ENCODE data around the gene TERT.

TERT gene

DNA sequence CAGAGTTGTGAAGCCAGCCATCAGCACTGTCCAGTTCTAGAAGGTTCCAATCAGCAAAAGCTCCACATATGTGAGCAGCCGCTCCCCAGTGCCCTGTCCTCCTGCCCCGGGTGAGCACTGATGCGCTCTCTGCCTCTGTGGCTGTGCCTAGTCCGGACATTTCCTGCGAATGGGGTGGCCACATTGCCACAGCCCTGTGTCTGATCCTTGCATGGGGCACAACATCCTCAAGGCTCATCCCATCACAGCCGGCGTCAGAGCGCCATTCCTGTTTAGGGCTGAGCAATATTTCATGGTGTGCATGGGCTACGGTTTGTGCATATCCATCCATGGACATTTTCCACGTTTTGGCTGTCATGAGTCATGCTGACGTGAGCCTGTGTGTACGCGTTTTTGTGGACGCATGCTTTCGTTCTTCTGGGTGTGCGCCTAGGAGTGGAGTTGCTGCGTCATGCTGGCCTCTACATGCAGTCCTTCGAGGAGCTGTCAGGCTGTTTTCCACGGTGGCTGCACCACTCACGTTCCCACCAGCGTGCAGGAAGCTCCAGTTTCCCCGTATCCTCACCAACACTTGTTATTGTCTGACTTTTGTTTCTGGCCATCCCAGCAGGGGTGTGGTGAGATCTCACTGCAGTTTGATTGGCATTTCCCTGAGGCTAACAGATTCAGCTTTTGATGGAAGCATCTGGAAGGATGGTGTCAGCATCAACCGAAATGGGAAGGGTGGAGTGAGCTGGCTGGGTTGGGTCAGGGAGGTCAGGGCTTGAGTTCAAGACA lies 79.4 kb downstream of the TERT start:
- DNase-seq = no peak

DNA sequence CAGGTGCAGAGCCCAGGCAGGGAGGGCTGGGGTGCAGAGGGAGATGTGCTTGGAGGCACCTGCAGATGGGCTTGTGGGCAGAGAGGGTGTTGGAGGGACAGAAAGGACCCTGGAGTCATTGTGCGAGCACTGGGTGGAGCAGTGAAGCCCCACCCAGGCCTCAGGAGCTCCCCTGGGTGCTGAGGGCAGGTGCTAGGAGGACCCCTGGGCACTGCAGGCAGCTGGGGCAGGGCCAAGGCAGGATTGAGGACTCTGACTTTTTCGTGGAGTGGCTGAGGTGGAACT lies 80.0 kb downstream of the TERT start:
- peak in 1 of 3 experiments; percentile 30 for DNase-seq

- DNase-seq = no peak
Measured at GRCh38 chr5:1214163-1214935, 80.5 kb downstream of the TERT start.

- no peak for DNase-seq
Measured at GRCh38 chr5:1213508-1214162, 81.2 kb downstream of the TERT start.

GRCh38 chr5:1212881-1213280 lies 82.0 kb downstream of the TERT start:
- DNase-seq = no peak

DNA sequence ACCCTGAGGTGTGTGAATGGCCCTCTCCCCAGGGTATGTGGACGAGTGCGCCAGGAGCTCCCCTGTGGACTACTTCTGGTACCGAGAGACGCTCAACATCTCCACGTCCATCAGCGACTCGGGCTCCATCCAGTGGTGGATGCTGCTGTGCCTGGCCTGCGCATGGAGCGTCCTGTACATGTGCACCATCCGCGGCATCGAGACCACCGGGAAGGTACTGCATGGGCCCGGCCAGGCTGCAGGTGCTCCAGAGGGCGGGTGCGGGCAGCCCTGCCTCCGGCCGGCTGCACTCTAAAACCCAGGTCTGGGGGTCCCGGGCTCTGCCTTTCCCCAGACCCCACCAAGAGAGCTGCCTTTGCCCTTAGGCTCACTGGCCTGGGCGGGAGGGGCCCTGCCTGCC lies 82.6 kb downstream of the TERT start:
- no peak for DNase-seq

DNA sequence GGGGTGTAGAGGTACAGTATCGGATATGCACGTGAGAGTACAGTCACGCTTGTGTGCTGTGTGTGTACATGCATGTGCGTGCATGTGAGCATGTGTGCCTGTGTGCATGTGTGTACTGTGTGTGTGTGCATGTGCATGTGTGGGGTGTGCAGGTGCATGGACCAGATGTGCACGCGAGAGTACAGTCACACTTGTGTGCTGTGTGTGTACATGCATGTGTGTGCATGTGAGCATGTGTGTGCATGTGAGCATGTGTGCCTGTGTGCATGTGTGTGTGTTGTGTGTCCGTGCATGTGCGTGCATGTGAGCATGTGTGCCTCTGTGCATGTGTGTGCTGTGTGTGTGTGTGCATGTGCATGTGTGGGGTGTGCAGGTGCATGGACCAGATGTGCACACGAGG lies 83.2 kb downstream of the TERT start:
- no peak for DNase-seq

DNA sequence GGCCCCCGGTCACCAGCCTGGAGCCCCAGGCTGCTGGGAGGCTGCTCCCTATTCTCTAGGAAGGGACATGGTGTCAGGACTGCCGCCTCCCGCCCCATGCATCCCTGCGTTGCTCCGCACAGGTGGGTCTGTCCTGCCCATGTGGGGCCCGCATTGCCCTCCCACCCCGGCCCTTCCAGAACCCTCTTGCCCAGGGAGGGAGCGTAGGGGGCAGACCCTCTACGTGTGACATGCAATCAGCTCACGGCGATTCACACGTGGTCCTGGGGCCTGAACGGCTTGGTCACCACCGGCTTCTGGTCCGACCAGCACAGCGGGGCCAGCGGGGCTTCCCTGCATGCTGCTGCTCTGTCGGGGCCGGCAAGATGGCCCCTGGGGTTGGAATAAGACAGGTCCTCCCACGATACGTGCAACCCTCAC lies 84.0 kb downstream of the TERT start:
- no peak for DNase-seq

- DNase-seq = no peak
Measured at GRCh38 chr5:1209896-1210776, 84.7 kb downstream of the TERT start.

DNA sequence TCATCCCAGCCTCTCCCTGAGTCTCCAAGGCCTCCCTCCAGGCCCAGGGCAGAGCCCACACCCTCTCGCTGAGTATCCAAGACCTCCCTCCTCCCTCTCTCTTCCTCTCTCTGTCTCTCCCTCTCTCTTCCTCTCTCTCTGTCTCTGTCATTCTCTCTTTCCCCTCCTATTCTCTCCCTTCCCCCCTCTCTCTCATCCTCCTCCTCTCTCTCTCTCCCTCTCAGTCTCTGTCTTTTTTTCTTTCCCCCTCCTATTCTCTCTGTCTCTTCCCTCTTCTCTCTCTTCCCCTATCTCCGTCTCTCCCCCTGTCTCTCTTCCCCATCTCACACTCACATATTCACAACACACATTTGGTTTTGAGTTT lies 85.4 kb downstream of the TERT start:
- DNase-seq = no peak

DNA sequence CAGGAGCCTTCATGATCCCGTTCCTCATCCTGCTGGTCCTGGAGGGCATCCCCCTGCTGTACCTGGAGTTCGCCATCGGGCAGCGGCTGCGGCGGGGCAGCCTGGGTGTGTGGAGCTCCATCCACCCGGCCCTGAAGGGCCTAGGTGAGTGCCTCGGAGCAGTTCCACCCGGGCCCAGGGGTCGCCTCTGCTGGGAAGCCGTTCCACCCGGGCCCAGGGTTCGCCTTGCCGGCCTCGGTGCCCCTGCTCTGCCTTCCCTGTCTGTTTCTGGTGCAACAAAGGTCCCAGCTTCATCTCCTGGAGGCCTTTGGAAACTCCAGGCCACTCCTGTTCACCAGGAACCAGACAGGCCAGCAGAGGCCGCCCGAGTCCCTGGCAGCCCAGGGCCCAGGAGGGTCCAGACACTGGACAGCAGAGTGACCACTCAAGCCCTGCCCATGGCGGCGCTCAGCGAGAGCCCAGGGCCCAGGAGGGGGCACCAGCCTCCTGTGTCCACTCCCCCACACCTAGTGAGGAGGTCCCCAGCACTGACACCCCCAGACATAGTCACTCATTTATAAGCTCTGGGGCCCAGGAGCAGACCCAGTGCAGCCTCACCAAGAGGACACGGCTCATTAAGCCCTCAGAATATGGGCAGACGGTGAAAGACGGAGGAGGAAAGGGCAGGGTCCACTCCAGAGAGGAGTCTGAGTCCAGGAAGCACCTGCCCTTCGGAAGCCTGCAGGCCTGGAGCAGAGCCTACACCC lies 86.0 kb downstream of the TERT start:
- DNase-seq = peak; percentile 53 to 67 (median 53)

DNA sequence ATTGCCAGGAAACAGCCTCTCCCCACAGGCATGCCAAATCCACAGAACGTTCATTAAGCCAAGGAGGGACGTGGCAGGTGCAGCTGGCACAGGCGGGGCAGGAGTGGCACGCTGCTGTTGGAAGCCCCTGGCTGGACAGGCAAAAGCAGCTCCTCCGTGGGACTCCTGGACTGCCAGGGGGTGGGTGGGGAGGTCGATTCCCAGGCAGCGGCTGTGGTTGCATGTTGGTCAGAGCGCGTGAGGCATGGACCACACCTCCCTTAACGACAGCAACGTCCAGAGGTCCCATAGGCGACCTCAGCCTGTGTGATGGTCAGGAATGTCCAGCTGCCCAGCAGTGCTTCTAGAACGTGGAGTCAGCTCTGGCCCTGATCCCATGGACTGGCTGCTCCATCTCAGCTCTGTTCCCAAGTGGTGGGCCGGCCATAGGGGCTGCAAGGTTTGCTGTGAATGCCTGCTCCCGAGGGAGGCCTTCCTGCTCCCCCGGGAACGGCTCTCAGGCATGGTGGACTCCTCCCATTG lies 86.6 kb downstream of the TERT start:
- no peak for DNase-seq

DNA sequence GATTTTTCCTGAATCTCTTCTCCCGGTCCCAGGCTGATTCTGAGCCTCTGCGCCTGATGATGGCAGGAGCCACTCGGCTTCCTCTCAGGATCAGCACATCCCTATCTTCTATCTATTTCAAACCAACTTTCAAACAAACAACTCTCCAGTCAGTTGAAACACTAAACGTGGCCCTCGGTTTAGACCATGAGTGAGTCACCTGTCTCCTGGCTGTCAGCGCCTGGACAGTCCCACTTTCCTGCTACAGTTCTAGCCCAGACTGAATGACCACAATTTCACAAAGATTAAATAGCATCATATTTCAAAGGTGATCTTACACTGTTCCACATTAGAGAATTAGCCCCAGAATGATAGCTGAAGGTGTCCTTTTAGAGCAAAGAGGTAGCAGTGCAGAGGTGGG lies 87.3 kb downstream of the TERT start:
- no peak for DNase-seq

DNA sequence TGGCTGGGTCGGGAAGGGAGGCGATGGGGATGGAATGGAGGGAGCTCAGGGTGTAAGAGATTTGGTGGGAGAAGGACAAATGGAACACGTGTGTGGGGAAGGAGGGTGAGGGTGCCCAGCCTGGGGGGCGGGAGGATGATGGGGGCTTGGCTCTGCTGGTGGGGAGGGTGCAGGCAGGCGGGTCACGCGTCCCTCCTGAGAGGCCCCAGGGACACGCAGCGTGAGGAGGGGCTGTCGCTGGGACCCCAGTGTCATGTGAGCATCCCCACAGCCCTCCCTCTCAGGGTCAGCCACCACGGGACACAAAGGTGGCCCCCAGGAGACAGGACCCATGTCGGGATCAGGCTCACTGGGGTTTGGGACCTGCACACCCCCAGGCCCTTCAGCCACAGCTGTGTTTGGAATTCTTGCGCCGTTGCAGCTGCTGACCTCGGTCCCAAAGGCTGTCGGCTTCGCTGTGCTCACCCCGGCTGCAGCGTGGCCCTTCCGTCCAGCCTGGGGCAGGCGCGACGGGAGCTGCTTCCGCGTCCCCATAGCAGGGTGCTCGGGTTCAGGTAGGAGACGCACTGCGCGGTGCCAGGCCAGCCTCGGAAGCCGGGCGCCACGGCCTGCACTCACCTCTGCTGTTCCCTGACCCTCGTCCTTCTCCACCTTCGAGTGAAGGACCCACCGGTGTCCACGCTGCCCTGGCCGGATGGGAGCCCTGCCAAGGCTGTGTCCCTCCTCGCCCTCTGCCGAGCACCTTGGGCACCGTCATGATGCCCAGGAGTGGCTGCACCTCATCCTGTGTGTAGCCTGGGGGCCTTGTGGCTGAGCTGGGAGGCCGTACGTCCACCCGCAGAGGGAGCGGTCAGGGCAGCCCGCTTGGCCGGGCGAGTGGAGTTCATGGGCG lies 88.1 kb downstream of the TERT start:
- DNase-seq = no peak

GRCh38 chr5:1205255-1206180 lies 89.3 kb downstream of the TERT start:
- DNase-seq = no peak

GRCh38 chr5:1204693-1205242 lies 90.1 kb downstream of the TERT start:
- DNase-seq = peak; percentile 14 to 62 (median 21)

DNA sequence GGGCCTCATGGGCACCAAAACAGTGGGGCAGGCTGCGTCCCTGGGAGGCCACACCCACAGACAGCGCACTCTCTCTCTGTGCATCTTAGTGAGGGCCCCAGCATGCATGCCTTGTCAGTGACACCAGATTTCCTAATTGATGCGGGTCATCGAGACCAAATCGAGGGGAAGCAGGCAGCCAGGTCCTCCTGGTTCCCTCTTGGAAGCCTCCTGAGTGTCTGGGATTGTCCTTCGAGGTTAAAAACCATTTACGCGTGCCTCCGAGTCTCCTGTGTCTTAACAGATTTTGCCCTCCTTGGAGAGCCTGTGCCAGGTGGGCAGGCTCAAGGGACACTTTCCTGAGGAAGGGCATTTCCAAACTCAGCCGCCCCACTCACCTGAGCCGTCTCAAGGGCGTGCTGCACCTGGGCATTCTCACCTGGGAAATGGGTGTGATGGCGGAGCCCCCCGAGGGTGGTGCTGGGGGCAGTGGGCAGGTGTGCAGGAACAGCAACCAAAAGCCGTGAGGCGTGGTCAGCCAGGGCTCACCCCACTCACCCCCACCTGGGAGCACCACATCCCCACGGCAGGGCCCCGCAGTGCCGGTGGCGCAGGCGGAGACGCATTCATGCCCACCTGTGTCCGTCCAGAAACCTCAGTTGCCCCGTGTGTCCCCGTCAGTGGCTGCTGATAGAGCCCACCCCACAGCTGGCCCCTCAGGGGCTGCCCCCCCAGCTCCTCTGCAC lies 90.7 kb downstream of the TERT start:
- DNase-seq = no peak

DNA sequence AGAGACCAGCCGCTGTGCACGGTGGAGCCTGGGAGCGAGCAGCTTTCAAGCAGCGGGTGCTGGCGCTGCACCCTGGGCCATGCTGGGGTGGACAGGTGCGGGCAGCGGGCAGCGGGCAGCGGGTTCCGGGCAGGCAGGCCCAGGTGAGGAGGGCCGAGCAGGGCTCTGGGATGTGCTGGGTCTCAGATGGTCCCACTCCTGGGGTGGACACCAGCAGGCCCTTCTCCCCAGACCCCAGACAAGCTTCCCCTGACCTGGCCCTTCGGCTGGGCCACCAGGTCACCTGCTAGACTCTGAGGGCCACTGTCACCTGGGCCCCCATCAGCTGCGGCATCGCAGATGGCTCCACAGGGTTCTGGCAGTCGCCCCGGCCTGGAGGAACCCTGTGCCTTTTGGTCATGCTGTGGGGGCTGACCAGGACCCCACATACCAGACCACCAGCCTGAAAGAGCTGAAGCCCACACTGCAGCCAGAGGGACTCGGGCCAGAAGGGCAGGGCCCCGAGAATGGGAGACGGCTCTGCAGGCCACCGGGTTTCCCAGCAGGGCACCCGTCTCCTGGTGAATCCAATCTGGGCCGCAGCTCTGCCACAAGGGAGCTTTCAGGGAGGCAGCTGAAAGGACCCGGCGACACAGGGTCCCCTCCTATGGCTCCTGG lies 91.4 kb downstream of the TERT start:
- DNase-seq = no peak
